Stomach (tissue), 4 donors: ENCODE results near the gene GPS1.

ENCODE experiments used
- CTCF ChIP-seq, 7 experiments: fragments of 450-650 bp in 4 of 7; fragments of 200-600 bp in 3 of 7; sonication (generic) in 3 of 7; IDR thresholded peaks; one replicate each; pipeline ENCODE4 v1.5.1; 2016 to 2019; ENCODE audit warnings: antibody characterized with exemption in 7 of 7, control low read depth in 2 of 7, mild to moderate bottlenecking in 1 of 7
- POLR2A ChIP-seq, 4 donors: fragments of 450-650 bp; IDR thresholded peaks; one replicate each; pipeline ENCODE4 v1.6.1; 2016; ENCODE audit warnings: antibody characterized with exemption in 4 of 4, control low read depth in 2 of 4, mild to moderate bottlenecking in 1 of 4, moderate library complexity in 1 of 4

DNA sequence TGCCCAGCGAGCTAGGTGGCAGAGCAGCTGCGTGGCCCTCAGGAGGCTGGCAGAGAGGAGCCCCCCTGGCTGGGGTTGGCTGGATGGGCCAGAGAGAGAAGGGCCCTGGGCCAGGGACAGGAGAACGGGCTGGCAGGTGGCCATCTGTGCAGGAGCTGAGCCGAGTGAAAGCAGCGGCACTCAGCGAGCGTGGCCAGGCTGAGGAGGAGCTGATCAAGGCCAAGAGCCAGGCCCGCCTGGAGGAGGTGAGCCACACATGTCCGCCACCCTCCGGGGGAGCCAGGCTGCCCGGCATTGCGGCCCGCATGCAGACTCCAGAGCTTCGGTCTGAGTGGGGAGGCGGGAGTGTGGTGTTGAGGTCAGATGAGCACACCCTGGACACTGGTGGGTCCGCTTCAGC is 22.3 kb upstream of the GPS1 start:
- TF ChIP-seq CTCF (IDR thresholded peaks at IDR 0.05) (no peak), POLR2A (IDR thresholded peaks at IDR 0.05) (no peak)
